PC-9 (cell line): Measurements from ENCODE around the gene OLFM4.

Source experiments
- CTCF ChIP-seq: fragments of 200-600 bp; sonication (generic); conservative IDR thresholded peaks from 2 replicates; pipeline ENCODE4 v1.6.1; 2017; ENCODE audit warnings: mixed run types, antibody characterized with exemption, mild to moderate bottlenecking, moderate library complexity
- EZH2 ChIP-seq: fragments of 200-600 bp; sonication (generic); IDR thresholded peaks from 2 replicates; pipeline ENCODE4 v1.8.0; 2017; ENCODE audit warnings: antibody characterized with exemption, low read depth

GRCh38 chr13:52994051-52994450 lies 34.6 kb upstream of the OLFM4 start:
- TF ChIP-seq CTCF (no peak), EZH2 (no peak)
